Measurements from ENCODE around the gene FCHO2. TPM values are rescaled to one million over a fixed set of nuclear protein-coding genes. Genes with fewer than 3 reads are reported as not detected.
"Not testable (repeated sequence)": the region's sequence is repeated elsewhere in the genome, so short reads cannot be mapped to it uniquely, and the experiment has no call there.

Gene FCHO2
- total and polyA plus RNA-seq, 2 of the 4 experiments (the other 2 are of a cell fraction) = 6.1 to 23.5 TPM

- H4K8ac ChIP-seq (ENCODE audit: low read depth in 2 of 2, low read length in 2 of 2); H4K5ac ChIP-seq (ENCODE audit: low read depth, low read length); H2AK5ac ChIP-seq (ENCODE audit: low read depth, low read length); H3K4me1 ChIP-seq (ENCODE audit: control insufficient read depth, insufficient read depth, low read length); H3K56ac ChIP-seq (ENCODE audit: extremely low read depth, insufficient read depth, low read length); H2AK9ac ChIP-seq (replicated peaks; ENCODE audit: low read depth, low read length, poor library complexity); H3K23ac ChIP-seq (ENCODE audit: low read depth, low read length); H4K20me1 ChIP-seq (ENCODE audit: insufficient read depth, low read length); H2BK120ac ChIP-seq (ENCODE audit: low read depth, low read length); H4K91ac ChIP-seq (ENCODE audit: insufficient read depth, low read depth, low read length); H3K18ac ChIP-seq (ENCODE audit: low read depth, low read length); H3K14ac ChIP-seq (replicated peaks; ENCODE audit: low read depth, low read length); H3K27ac ChIP-seq (ENCODE audit: insufficient read depth, low read length); DNase-seq; H3K36me3 ChIP-seq (ENCODE audit: control insufficient read depth, insufficient read depth, low read length); BruUV-seq (replicated peaks); POLR2A ChIA-PET (ENCODE audit: unreplicated experiment); H3K4me2 ChIP-seq (ENCODE audit: low read depth, low read length); H3K9ac ChIP-seq (ENCODE audit: low read depth, low read length); ATAC-seq (ENCODE audit: low read depth); H3K9me1 ChIP-seq (ENCODE audit: insufficient read depth, low read length); H3K4ac ChIP-seq (ENCODE audit: low read depth, low read length); dilution Hi-C loops (cut with HindIII; ENCODE audit: low sequenced_read_pairs, unreplicated experiment); CTCF ChIA-PET; H3K9me3 ChIP-seq (ENCODE audit: control insufficient read depth, insufficient read depth, low read length); H3K4me3 ChIP-seq (ENCODE audit: insufficient read depth, low read depth, low read length); H2BK15ac ChIP-seq (ENCODE audit: low read depth, low read length); H2BK20ac ChIP-seq (ENCODE audit: low read depth, low read length); H2BK5ac ChIP-seq (ENCODE audit: low read depth, low read length, poor library complexity, severe bottlenecking); in situ Hi-C loops (cut with MboI; ENCODE audit: low sequenced_read_pairs); H3K79me1 ChIP-seq (ENCODE audit: low read depth in 1 of 2, low read length in 2 of 2); intact Hi-C loops (cut with micrococcal nuclease); H2AFZ ChIP-seq (replicated peaks; ENCODE audit: low read length, poor library complexity); H3K27me3 ChIP-seq (ENCODE audit: control insufficient read depth, insufficient read depth, low read length): not testable (repeated sequence)
- WGBS, 2 experiments (ENCODE audit: extremely low coverage in 2 of 2, insufficient read length in 1 of 2) = 100% methylated on average over 1 of the region's 9 CpGs; no CpG with 5 or more reads in 1 of the 2 experiments
Observed at GRCh38 chr5:73011612-73012011, 55.8 kb downstream of the FCHO2 start.

Data from IMR-90 (cell line).